ENCODE results near the gene TPX2. TPM values are rescaled to one million over a fixed set of nuclear protein-coding genes. Genes with fewer than 3 reads are reported as not detected.
"Not testable (repeated sequence)": the region's sequence is repeated elsewhere in the genome, so short reads cannot be mapped to it uniquely, and the experiment has no call there.

Gene TPX2
- total RNA-seq, 4 donors from 2014 or later, result 3.2 to 15.7 (median 7.8) TPM

GRCh38 chr20:31740656-31741323 is 1.7 kb downstream of the TPX2 start:
- Histone ChIP-seq H3K4me3 (peak overlapping the region in 1 of 4 donors; percentile 81), H3K36me3 (no peaks in the 10 kb centered on the region), H3K9me3 (no peaks in the 10 kb centered on the region), H3K27me3 (no peaks in the 10 kb centered on the region), H3K4me1 (peaks cover 0 to 20% (median 14%) of the 10 kb centered on the region in 4 donors), H3K27ac (peak overlapping the region in 1 of 4 donors; percentile 84)
- TF ChIP-seq POLR2A (IDR thresholded peaks at IDR 0.05) (no peak), POLR2AphosphoS5 (IDR thresholded peaks at IDR 0.05) (no peak), EP300 (IDR thresholded peaks at IDR 0.05; ENCODE audit: low read depth) (no peak)
- TF ChIP-seq, protein P1, sequence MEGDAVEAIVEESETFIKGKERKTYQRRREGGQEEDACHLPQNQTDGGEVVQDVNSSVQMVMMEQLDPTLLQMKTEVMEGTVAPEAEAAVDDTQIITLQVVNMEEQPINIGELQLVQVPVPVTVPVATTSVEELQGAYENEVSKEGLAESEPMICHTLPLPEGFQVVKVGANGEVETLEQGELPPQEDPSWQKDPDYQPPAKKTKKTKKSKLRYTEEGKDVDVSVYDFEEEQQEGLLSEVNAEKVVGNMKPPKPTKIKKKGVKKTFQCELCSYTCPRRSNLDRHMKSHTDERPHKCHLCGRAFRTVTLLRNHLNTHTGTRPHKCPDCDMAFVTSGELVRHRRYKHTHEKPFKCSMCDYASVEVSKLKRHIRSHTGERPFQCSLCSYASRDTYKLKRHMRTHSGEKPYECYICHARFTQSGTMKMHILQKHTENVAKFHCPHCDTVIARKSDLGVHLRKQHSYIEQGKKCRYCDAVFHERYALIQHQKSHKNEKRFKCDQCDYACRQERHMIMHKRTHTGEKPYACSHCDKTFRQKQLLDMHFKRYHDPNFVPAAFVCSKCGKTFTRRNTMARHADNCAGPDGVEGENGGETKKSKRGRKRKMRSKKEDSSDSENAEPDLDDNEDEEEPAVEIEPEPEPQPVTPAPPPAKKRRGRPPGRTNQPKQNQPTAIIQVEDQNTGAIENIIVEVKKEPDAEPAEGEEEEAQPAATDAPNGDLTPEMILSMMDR (IDR thresholded peaks at IDR 0.05), result no peak
- in situ Hi-C loops (cut with MboI; ENCODE audit: low pct_ligation_motif_present in 1 of 4, low pct_unique_long_range_greater_than_20kb in 1 of 4, low sequenced_read_pairs in 3 of 4) (loop anchor here in 1 of 4 donors (25.0 kb wide), 1 partner anchor 178 kb away; no protein-coding TSS in a partner anchor), intact Hi-C loops (cut with DNase I; ENCODE audit: low total_unique reads) (no loop called here)
- no peak for DNase-seq
- 33 to 75% methylated on average over 1 of the region's 1 CpG for WGBS, 2 donors (ENCODE audit: low coverage in 1 of 2)

DNA sequence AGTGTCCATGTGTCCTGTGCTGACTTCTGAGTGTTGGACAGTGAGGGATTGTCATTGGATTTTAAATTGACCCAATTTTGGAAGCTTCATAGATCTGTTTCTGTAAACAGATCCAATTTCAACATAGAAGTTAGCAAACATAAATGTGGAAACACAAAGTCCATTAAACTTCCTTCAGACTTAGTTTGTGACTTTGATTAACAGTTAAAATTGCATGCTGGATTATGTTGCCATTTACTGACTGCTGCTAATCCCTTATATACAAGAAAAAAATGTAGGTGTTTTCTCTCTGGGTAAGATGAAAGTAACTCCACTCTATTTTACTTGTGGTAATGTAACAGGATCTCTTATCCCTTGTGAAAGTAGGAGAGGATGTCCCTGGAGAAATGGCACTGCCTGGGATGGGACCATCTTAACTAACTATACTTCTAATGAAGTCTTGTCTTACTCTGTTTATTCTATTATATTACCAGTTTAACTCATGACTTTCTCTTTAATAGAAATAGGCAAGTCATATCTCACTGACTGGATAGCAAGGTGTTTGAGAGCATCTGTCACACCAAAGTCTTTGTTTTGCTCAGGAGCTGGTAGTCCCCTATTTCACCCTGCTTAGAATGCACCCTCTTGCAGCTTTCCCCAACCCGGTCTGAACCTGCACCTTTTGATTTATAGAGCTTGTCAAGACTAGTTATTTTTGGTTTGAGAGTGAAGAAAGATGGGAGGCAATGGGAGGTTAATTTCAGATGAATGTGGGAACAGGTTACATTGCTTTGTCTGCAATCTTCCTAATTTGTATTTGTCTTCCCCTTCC is 7.2 kb downstream of the TPX2 start:
- TF ChIP-seq EP300 (IDR thresholded peaks at IDR 0.05; ENCODE audit: low read depth) (no peak), POLR2AphosphoS5 (IDR thresholded peaks at IDR 0.05) (no peak), POLR2A (IDR thresholded peaks at IDR 0.05) (no peak)
- TF ChIP-seq, protein P1 (IDR thresholded peaks at IDR 0.05), result no peak
- DNase-seq, result no peak
- Histone ChIP-seq H3K27ac (no peak overlapping the region), H3K4me3 (no peak overlapping the region), H3K36me3 (no peaks in the 10 kb centered on the region), H3K27me3 (no peaks in the 10 kb centered on the region), H3K9me3 (no peaks in the 10 kb centered on the region), H3K4me1 (no peaks in the 10 kb centered on the region)
- 40 to 59% methylated on average over 1 of the region's 1 CpG for WGBS, 2 donors (ENCODE audit: low coverage in 1 of 2)
- intact Hi-C loops (cut with DNase I; ENCODE audit: low total_unique reads), result no loop called here
- in situ Hi-C loops (cut with MboI; ENCODE audit: low pct_ligation_motif_present in 1 of 4, low pct_unique_long_range_greater_than_20kb in 1 of 4, low sequenced_read_pairs in 3 of 4), result loop anchor here in 1 of 4 donors (25.0 kb wide), 1 partner anchor 184 kb away; no protein-coding TSS in a partner anchor

GRCh38 chr20:31747028-31747427 is 7.9 kb downstream of the TPX2 start:
- in situ Hi-C loops (cut with MboI; ENCODE audit: low pct_ligation_motif_present in 1 of 4, low pct_unique_long_range_greater_than_20kb in 1 of 4, low sequenced_read_pairs in 3 of 4), result loop anchor here in 1 of 4 donors (25.0 kb wide), 1 partner anchor 185 kb away; no protein-coding TSS in a partner anchor
- H3K4me3 ChIP-seq; H3K4me1 ChIP-seq; DNase-seq; H3K27ac ChIP-seq; H3K36me3 ChIP-seq; intact Hi-C loops (cut with DNase I; ENCODE audit: low total_unique reads); H3K9me3 ChIP-seq; H3K27me3 ChIP-seq: not testable (repeated sequence)
- WGBS, 2 donors (ENCODE audit: low coverage in 1 of 2), result 59 to 95% methylated on average over 2 to 14 of the region's 14 CpGs

GRCh38 chr20:31747640-31748039 is 8.6 kb downstream of the TPX2 start:
- Histone ChIP-seq H3K4me1 (no peaks in the 10 kb centered on the region), H3K27me3 (no peaks in the 10 kb centered on the region), H3K4me3 (no peak overlapping the region), H3K27ac (no peak overlapping the region), H3K36me3 (no peaks in the 10 kb centered on the region), H3K9me3 (no peaks in the 10 kb centered on the region)
- in situ Hi-C loops (cut with MboI; ENCODE audit: low pct_ligation_motif_present in 1 of 4, low pct_unique_long_range_greater_than_20kb in 1 of 4, low sequenced_read_pairs in 3 of 4) (loop anchor here in 1 of 4 donors (25.0 kb wide), 1 partner anchor 185 kb away; no protein-coding TSS in a partner anchor), intact Hi-C loops (cut with DNase I; ENCODE audit: low total_unique reads) (no loop called here)
- no peak for TF ChIP-seq POLR2AphosphoS5 (IDR thresholded peaks at IDR 0.05)
- TF ChIP-seq POLR2A (IDR thresholded peaks at IDR 0.05), result no peak
- TF ChIP-seq EP300 (IDR thresholded peaks at IDR 0.05; ENCODE audit: low read depth), result no peak
- TF ChIP-seq, protein P1 (IDR thresholded peaks at IDR 0.05), result no peak
- 81 to 85% methylated on average over 5 of the region's 5 CpGs for WGBS, 2 donors (ENCODE audit: low coverage in 1 of 2)
- no peak for DNase-seq
